SHP77 treated with DMSO at 0.1 percent for 48 hours (cell line): ENCODE data around the gene USP9X.
A peak's percentile ranks its signal among the peaks of the same experiment; 100 is the strongest.
"Not testable (repeated sequence)": the region's sequence is repeated elsewhere in the genome, so short reads cannot be mapped to it uniquely, and the experiment has no call there.

Experiments used
- DNase-seq: peaks from one replicate; lab custom pipeline; 2025; lab: John Stamatoyannopoulos, UW

The USP9X gene

GRCh38 chrX:41186946-41187345 is 101.7 kb downstream of the USP9X start:
- DNase-seq: not testable (repeated sequence)

- DNase-seq: no peak
These were observed 103.9 kb downstream of the USP9X start for GRCh38 chrX:41189156-41189555.

- DNase-seq: no peak
These were observed 107.6 kb downstream of the USP9X start for GRCh38 chrX:41192880-41193279.

- DNase-seq: no peak
These were observed 113.2 kb downstream of the USP9X start for GRCh38 chrX:41198410-41198809.

GRCh38 chrX:41200785-41201184 is 115.5 kb downstream of the USP9X start:
- DNase-seq: no peak

- DNase-seq: no peak
These were observed 124.6 kb downstream of the USP9X start for GRCh38 chrX:41209853-41210252.

GRCh38 chrX:41224605-41225004 is 139.4 kb downstream of the USP9X start:
- no peak for DNase-seq

- DNase-seq: no peak
These were observed 148.7 kb downstream of the USP9X start for GRCh38 chrX:41233988-41234387.

GRCh38 chrX:41234471-41234870 is 149.2 kb downstream of the USP9X start:
- DNase-seq: not testable (repeated sequence)

GRCh38 chrX:41234962-41235361 is 149.7 kb downstream of the USP9X start:
- DNase-seq: no peak

- DNase-seq: no peak
These were observed 151.4 kb downstream of the USP9X start for GRCh38 chrX:41236629-41237028.

GRCh38 chrX:41240509-41240908 is 155.3 kb downstream of the USP9X start:
- no peak for DNase-seq

GRCh38 chrX:41241962-41242361 is 156.7 kb downstream of the USP9X start:
- DNase-seq: no peak

- DNase-seq: no peak
These were observed 160.4 kb downstream of the USP9X start for GRCh38 chrX:41245641-41246040.

- no peak for DNase-seq
These were observed 165.6 kb downstream of the USP9X start for GRCh38 chrX:41250867-41251266.

- no peak for DNase-seq
These were observed 172.6 kb downstream of the USP9X start for GRCh38 chrX:41257801-41258200.

GRCh38 chrX:41258226-41258625 is 173.0 kb downstream of the USP9X start:
- DNase-seq: no peak

GRCh38 chrX:41258871-41259270 is 173.6 kb downstream of the USP9X start:
- DNase-seq: no peak

GRCh38 chrX:41259516-41259915 is 174.3 kb downstream of the USP9X start:
- DNase-seq: peak; percentile 22

- no peak for DNase-seq
These were observed 180.4 kb downstream of the USP9X start for GRCh38 chrX:41265615-41266014.

GRCh38 chrX:41273638-41274037 is 188.4 kb downstream of the USP9X start:
- DNase-seq: no peak

GRCh38 chrX:41275661-41276609 is 190.7 kb downstream of the USP9X start:
- DNase-seq: no peak

- DNase-seq: peak; percentile 11
These were observed 191.6 kb downstream of the USP9X start for GRCh38 chrX:41276661-41277506.
